BE2C (cell line): Measurements from ENCODE around the gene STRAP.
"Not testable (repeated sequence)": the region's sequence is repeated elsewhere in the genome, so short reads cannot be mapped to it uniquely, and the experiment has no call there.

Experiments
- DNase-seq: peaks from one replicate; pipeline ENCODE4 v3.0.0-alpha.2; 2020
- H3K27me3 ChIP-seq: fragments of 250-450 bp; sonication (Bioruptor Pico); 2 replicates; pipeline ENCODE4 v1.5.1; 2020; ENCODE audit warnings: mild to moderate bottlenecking
- H3K36me3 ChIP-seq: fragments of 250-450 bp; sonication (Bioruptor Pico); 2 replicates; pipeline ENCODE4 v1.5.1; 2020; ENCODE audit warnings: mild to moderate bottlenecking
- H3K4me1 ChIP-seq: fragments of 250-450 bp; sonication (Bioruptor Pico); 2 replicates; pipeline ENCODE4 v1.5.1; 2020
- H3K4me3 ChIP-seq: 2 replicates; pipeline ENCODE4 v1.5.1; 2011; ENCODE audit warnings: low read depth, low read length
- H3K9me3 ChIP-seq: fragments of 250-450 bp; sonication (Bioruptor Pico); 2 replicates; pipeline ENCODE4 v1.5.1; 2020
- CTCF ChIP-seq: IDR thresholded peaks from 2 replicates; pipeline ENCODE4 v1.5.1; 2012; ENCODE audit warnings: mild to moderate bottlenecking, low read depth, low read length

STRAP gene

GRCh38 chr12:15861404-15861803, 20.8 kb upstream of the STRAP start:
- no peak for TF ChIP-seq CTCF

GRCh38 chr12:15862840-15863239, 19.3 kb upstream of the STRAP start:
- no peak overlapping the region for H3K4me3 ChIP-seq
- no peaks in the 10 kb centered on the region for H3K9me3 ChIP-seq
- DNase-seq = no peak
- TF ChIP-seq CTCF = no peak
- no peaks in the 10 kb centered on the region for H3K4me1 ChIP-seq
- 0 out of 2 replicates have a peak, but pooled peaks cover 2% of the 10 kb centered on the region for H3K27me3 ChIP-seq
- no peaks in the 10 kb centered on the region for H3K36me3 ChIP-seq

More at GRCh38 chr12:15861404-15861803, 20.8 kb upstream of the STRAP start:
- H3K27me3 ChIP-seq = 0 out of 2 replicates have a peak, but pooled peaks cover 2% of the 10 kb centered on the region
- DNase-seq = no peak
- H3K4me3 ChIP-seq = no peak overlapping the region
- H3K4me1 ChIP-seq = no peaks in the 10 kb centered on the region
- no peaks in the 10 kb centered on the region for H3K36me3 ChIP-seq
- H3K9me3 ChIP-seq = no peaks in the 10 kb centered on the region

DNA sequence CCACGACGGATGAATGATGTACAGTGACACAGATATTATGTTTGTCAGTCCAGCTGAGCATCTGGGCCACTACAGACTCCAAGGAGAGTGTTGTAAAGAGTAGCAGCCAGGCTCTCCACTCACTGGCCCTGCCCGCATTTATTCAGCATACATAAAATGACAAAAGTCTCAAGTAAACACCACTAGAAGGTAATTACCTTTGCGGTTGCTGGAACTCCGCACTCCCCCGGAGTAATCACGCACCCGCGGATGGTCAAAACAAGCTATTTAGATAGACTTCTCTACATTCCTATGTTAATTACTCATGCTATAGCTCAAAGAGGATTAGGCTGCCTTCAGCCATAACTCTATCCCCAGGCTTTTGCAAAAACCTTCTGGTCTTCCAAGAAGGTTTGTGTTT, 18.8 kb upstream of the STRAP start:
- no peak for TF ChIP-seq CTCF
- no peaks in the 10 kb centered on the region for H3K9me3 ChIP-seq
- no peak overlapping the region for H3K4me3 ChIP-seq
- H3K36me3 ChIP-seq = no peaks in the 10 kb centered on the region
- no peaks in the 10 kb centered on the region for H3K4me1 ChIP-seq
- no peak for DNase-seq
- H3K27me3 ChIP-seq = 0 out of 2 replicates have a peak, but pooled peaks cover 2% of the 10 kb centered on the region

GRCh38 chr12:15863984-15864383, 18.2 kb upstream of the STRAP start:
- Histone ChIP-seq H3K4me3 (no peak overlapping the region), H3K4me1 (no peaks in the 10 kb centered on the region), H3K27me3 (0 out of 2 replicates have a peak, but pooled peaks cover 2% of the 10 kb centered on the region), H3K36me3 (no peaks in the 10 kb centered on the region), H3K9me3 (no peaks in the 10 kb centered on the region)
- DNase-seq = no peak
- no peak for TF ChIP-seq CTCF

GRCh38 chr12:15868186-15868585, 14.0 kb upstream of the STRAP start:
- Histone ChIP-seq H3K27me3 (0 out of 2 replicates have a peak, but pooled peaks cover 2% of the 10 kb centered on the region), H3K9me3 (no peaks in the 10 kb centered on the region), H3K36me3 (no peaks in the 10 kb centered on the region), H3K4me1 (no peaks in the 10 kb centered on the region), H3K4me3 (no peak overlapping the region)
- no peak for DNase-seq
- TF ChIP-seq CTCF = no peak

GRCh38 chr12:15873556-15873955, 8.6 kb upstream of the STRAP start:
- no peak for DNase-seq
- H3K4me3 ChIP-seq = no peak overlapping the region
- H3K27me3 ChIP-seq = no peaks in the 10 kb centered on the region
- no peak for TF ChIP-seq CTCF
- H3K9me3 ChIP-seq = no peaks in the 10 kb centered on the region
- H3K36me3 ChIP-seq = no peaks in the 10 kb centered on the region
- no peaks in the 10 kb centered on the region for H3K4me1 ChIP-seq

- H3K36me3 ChIP-seq, DNase-seq, H3K4me3 ChIP-seq, H3K27me3 ChIP-seq, H3K9me3 ChIP-seq, H3K4me1 ChIP-seq: not testable (repeated sequence)
Observed at GRCh38 chr12:15874556-15875145, 7.5 kb upstream of the STRAP start.
